ENCODE measurements around the gene BUD13. TPM values are rescaled to one million over a fixed set of nuclear protein-coding genes. Genes with fewer than 3 reads are reported as not detected.

Gene BUD13
- total RNA-seq, 1 experiment from 2014 or later = 22.9 TPM

DNA sequence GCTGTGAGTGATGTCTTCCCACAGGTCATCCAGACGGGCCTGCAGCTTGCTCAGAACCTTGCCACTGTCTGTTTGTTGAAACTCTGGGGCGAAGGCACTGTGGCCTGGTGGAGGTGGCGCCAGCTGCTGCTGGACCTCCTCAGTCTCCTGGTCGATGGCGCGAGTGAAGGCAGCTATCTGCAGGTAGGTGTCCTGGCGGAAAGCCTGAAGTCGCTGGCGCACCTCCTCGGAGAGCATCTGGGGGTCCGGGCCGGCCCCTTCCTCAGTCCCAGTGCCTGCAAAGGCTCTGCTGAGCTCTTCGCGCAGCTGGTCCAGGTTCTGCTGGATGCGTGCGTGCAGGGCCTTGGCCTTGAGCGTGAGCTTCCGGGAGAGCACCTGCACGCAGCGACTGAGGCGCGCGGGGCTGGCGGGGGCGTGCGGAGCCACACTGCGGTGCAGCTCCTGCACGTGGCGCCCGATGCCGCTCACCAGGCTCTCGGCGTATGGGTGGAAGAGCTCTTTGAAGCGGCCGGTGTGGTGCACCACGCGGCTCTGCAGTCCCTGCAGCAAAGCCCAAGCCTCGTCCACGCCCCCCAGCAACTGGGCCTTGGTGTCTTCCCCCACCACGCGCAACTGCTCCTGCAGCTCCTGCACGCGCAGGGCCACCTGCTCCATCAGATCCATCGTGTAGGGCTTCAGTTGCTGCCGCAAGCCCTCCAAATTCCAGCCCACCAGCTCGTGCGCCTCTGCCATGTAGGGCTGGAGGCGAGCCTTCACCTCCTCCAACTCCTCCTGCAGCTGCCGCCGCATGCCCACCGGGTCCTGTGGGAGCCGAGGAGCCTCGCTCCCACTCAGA, 17.6 kb upstream of the BUD13 start:
- peaks cover 12 to 38% of the 10 kb centered on the region in 2 experiments for H3K4me1 ChIP-seq (ENCODE audit: control insufficient read depth in 1 of 2, insufficient read depth in 2 of 2, low read length in 2 of 2)
- TF ChIP-seq EGR1 (IDR thresholded peaks at IDR 0.05; ENCODE audit: low read depth) (no peak), FOSL1 (IDR thresholded peaks at IDR 0.05; ENCODE audit: low read depth) (no peak), SP1 (IDR thresholded peaks at IDR 0.05; ENCODE audit: low read depth) (no peak), ELF1 (IDR thresholded peaks at IDR 0.05; ENCODE audit: borderline replicate concordance, low read depth) (no peak), EZH2phosphoT487 (IDR thresholded peaks at IDR 0.05; ENCODE audit: borderline replicate concordance) (no peak), POLR2A (IDR thresholded peaks at IDR 0.05; ENCODE audit: borderline replicate concordance, extremely low read depth, insufficient read depth, insufficient read length) (no peak), JUND (IDR thresholded peaks at IDR 0.05) (no peak), SRF (IDR thresholded peaks at IDR 0.05; ENCODE audit: low read depth) (no peak), YY1 (IDR thresholded peaks at IDR 0.05; ENCODE audit: extremely low read depth, insufficient replicate concordance, low read depth, low read length) (no peak), SIN3A (IDR thresholded peaks at IDR 0.05; ENCODE audit: low read depth) (no peak), POLR2AphosphoS5 (IDR thresholded peaks at IDR 0.05; ENCODE audit: low read depth, low read length) (no peak), EZH2 (IDR thresholded peaks at IDR 0.05) (no peak), RAD21 (IDR thresholded peaks at IDR 0.05; ENCODE audit: low read depth) (no peak), ZNF274 (IDR thresholded peaks at IDR 0.05; ENCODE audit: low read depth, low read length) (no peak)
- TF ChIP-seq, protein P1, sequence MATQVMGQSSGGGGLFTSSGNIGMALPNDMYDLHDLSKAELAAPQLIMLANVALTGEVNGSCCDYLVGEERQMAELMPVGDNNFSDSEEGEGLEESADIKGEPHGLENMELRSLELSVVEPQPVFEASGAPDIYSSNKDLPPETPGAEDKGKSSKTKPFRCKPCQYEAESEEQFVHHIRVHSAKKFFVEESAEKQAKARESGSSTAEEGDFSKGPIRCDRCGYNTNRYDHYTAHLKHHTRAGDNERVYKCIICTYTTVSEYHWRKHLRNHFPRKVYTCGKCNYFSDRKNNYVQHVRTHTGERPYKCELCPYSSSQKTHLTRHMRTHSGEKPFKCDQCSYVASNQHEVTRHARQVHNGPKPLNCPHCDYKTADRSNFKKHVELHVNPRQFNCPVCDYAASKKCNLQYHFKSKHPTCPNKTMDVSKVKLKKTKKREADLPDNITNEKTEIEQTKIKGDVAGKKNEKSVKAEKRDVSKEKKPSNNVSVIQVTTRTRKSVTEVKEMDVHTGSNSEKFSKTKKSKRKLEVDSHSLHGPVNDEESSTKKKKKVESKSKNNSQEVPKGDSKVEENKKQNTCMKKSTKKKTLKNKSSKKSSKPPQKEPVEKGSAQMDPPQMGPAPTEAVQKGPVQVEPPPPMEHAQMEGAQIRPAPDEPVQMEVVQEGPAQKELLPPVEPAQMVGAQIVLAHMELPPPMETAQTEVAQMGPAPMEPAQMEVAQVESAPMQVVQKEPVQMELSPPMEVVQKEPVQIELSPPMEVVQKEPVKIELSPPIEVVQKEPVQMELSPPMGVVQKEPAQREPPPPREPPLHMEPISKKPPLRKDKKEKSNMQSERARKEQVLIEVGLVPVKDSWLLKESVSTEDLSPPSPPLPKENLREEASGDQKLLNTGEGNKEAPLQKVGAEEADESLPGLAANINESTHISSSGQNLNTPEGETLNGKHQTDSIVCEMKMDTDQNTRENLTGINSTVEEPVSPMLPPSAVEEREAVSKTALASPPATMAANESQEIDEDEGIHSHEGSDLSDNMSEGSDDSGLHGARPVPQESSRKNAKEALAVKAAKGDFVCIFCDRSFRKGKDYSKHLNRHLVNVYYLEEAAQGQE (IDR thresholded peaks at IDR 0.05; ENCODE audit: low read depth) = no peak
- TF ChIP-seq, protein P2, sequence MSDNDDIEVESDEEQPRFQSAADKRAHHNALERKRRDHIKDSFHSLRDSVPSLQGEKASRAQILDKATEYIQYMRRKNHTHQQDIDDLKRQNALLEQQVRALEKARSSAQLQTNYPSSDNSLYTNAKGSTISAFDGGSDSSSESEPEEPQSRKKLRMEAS (IDR thresholded peaks at IDR 0.05) = no peak
- TF ChIP-seq, protein P3, sequence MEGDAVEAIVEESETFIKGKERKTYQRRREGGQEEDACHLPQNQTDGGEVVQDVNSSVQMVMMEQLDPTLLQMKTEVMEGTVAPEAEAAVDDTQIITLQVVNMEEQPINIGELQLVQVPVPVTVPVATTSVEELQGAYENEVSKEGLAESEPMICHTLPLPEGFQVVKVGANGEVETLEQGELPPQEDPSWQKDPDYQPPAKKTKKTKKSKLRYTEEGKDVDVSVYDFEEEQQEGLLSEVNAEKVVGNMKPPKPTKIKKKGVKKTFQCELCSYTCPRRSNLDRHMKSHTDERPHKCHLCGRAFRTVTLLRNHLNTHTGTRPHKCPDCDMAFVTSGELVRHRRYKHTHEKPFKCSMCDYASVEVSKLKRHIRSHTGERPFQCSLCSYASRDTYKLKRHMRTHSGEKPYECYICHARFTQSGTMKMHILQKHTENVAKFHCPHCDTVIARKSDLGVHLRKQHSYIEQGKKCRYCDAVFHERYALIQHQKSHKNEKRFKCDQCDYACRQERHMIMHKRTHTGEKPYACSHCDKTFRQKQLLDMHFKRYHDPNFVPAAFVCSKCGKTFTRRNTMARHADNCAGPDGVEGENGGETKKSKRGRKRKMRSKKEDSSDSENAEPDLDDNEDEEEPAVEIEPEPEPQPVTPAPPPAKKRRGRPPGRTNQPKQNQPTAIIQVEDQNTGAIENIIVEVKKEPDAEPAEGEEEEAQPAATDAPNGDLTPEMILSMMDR (IDR thresholded peaks at IDR 0.05 in 2 of 3, conservative IDR thresholded peaks at IDR 0.05 in 1 of 3; ENCODE audit: borderline replicate concordance in 1 of 3, insufficient read depth in 1 of 3, low read depth in 2 of 3, low read length in 2 of 3) = no peak
- TF ChIP-seq, protein P4, sequence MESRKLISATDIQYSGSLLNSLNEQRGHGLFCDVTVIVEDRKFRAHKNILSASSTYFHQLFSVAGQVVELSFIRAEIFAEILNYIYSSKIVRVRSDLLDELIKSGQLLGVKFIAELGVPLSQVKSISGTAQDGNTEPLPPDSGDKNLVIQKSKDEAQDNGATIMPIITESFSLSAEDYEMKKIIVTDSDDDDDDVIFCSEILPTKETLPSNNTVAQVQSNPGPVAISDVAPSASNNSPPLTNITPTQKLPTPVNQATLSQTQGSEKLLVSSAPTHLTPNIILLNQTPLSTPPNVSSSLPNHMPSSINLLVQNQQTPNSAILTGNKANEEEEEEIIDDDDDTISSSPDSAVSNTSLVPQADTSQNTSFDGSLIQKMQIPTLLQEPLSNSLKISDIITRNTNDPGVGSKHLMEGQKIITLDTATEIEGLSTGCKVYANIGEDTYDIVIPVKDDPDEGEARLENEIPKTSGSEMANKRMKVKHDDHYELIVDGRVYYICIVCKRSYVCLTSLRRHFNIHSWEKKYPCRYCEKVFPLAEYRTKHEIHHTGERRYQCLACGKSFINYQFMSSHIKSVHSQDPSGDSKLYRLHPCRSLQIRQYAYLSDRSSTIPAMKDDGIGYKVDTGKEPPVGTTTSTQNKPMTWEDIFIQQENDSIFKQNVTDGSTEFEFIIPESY (IDR thresholded peaks at IDR 0.05; ENCODE audit: extremely low read depth, insufficient replicate concordance, low read length) = no peak
- TF ChIP-seq, protein P5, sequence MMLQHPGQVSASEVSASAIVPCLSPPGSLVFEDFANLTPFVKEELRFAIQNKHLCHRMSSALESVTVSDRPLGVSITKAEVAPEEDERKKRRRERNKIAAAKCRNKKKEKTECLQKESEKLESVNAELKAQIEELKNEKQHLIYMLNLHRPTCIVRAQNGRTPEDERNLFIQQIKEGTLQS (IDR thresholded peaks at IDR 0.05) = no peak

More for the DNA sequence above, 17.6 kb upstream of the BUD13 start:
- no peaks in the 10 kb centered on the region for H3K27me3 ChIP-seq (ENCODE audit: insufficient read depth, low read length)
- DNase-seq (ENCODE audit: low read depth, low spot score) (no peak), ATAC-seq (no peak)
- no peak overlapping the region for H2AFZ ChIP-seq (ENCODE audit: low read depth, low read length, poor library complexity, severe bottlenecking)
- no peak overlapping the region for H3K4me2 ChIP-seq (ENCODE audit: low read length)
- no peaks in the 10 kb centered on the region for H4K20me1 ChIP-seq (ENCODE audit: insufficient read depth)
- ChIA-PET RAD21 (ENCODE audit: low non-redundant PET in 1 of 2, low total read pairs in 2 of 2, uncharacterized antibody in 2 of 2, unreplicated experiment in 2 of 2) (interaction anchor here (0.8 to 1.1 kb wide), 4 partner anchors 45 to 436 kb away, joined by 3 to 14 read pairs (median 6); no protein-coding TSS in a partner anchor), CTCF (interaction anchor here (0.7 to 2.9 kb wide), 20 partner anchors 8 to 436 kb away, joined by 3 to 58 read pairs (median 4); partner anchors contain the start of genes APOA1 and PAFAH1B2), POLR2A (no interaction called here)
- H3K79me2 ChIP-seq (ENCODE audit: insufficient read depth, low read length) = peaks cover 19% of the 10 kb centered on the region
- H3K9me2 ChIP-seq (ENCODE audit: insufficient read depth) = no peaks in the 10 kb centered on the region
- H3K4me3 ChIP-seq (replicated peaks in 1 of 2; ENCODE audit: low read depth in 1 of 2, low read length in 2 of 2) = no peak overlapping the region
- intact Hi-C loops (cut with micrococcal nuclease) = loop anchor here (1.0 to 5.0 kb wide), 3 partner anchors 46 to 437 kb away; no protein-coding TSS in a partner anchor
- BruUV-seq (replicated peaks) = no TSS peak
- peaks cover 5 to 11% of the 10 kb centered on the region in 2 experiments; a peak in 3 of 4 replicates for H3K36me3 ChIP-seq (ENCODE audit: control insufficient read depth in 1 of 2, insufficient read depth in 2 of 2, low read length in 2 of 2)
- H3K9ac ChIP-seq (ENCODE audit: low read length) = no peak overlapping the region
- no peak overlapping the region for H3K27ac ChIP-seq (ENCODE audit: low read depth, low read length)
- no peaks in the 10 kb centered on the region for H3K9me3 ChIP-seq (ENCODE audit: control insufficient read depth in 1 of 2, insufficient read depth in 1 of 2, low read depth in 1 of 2, low read length in 2 of 2)

All from HCT116 (cell line).